GM20000 (cell line): ENCODE measurements around the gene NINJ1.

ENCODE experiments used
- DNase-seq: peaks from one replicate; pipeline ENCODE4 v3.0.0; 2012; ENCODE audit warnings: low spot score
- TF ChIP-seq, protein P1 (sequence below): IDR thresholded peaks from 2 replicates; pipeline ENCODE4 v1.5.1; 2012; ENCODE audit warnings: mild to moderate bottlenecking, control low read depth; ENCODE audit errors: extremely low read depth, missing control alignments

Gene NINJ1

DNA sequence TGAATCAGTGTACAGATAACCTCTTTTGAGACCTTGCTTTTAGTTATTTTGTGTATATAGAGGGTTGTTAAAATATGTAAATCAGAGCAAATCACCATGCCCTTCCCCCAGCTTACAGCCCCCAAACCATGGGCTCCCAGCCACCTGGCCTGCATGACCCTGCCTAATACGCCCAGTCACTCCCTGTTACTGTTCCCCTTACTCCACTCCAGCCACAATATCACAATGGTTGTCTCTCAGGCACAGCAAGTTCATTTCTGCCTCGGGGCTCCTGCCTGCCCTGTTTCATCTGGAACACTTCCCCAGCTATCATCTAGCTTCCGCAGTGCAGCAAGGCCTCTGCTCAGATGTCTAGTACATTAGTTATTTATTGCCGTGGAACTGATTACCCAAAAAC, 43.0 kb downstream of the NINJ1 start:
- DNase-seq: no peak
- TF ChIP-seq, protein P1, sequence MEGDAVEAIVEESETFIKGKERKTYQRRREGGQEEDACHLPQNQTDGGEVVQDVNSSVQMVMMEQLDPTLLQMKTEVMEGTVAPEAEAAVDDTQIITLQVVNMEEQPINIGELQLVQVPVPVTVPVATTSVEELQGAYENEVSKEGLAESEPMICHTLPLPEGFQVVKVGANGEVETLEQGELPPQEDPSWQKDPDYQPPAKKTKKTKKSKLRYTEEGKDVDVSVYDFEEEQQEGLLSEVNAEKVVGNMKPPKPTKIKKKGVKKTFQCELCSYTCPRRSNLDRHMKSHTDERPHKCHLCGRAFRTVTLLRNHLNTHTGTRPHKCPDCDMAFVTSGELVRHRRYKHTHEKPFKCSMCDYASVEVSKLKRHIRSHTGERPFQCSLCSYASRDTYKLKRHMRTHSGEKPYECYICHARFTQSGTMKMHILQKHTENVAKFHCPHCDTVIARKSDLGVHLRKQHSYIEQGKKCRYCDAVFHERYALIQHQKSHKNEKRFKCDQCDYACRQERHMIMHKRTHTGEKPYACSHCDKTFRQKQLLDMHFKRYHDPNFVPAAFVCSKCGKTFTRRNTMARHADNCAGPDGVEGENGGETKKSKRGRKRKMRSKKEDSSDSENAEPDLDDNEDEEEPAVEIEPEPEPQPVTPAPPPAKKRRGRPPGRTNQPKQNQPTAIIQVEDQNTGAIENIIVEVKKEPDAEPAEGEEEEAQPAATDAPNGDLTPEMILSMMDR: no peak

GRCh38 chr9:93090091-93090655, 43.9 kb downstream of the NINJ1 start:
- no peak for DNase-seq
- TF ChIP-seq, protein P1: no peak

GRCh38 chr9:93089481-93089991, 44.5 kb downstream of the NINJ1 start:
- no peak for DNase-seq
- TF ChIP-seq, protein P1: no peak

- TF ChIP-seq, protein P1: no peak
- DNase-seq: no peak
Measured at GRCh38 chr9:93089024-93089423, 45.0 kb downstream of the NINJ1 start.

GRCh38 chr9:93088656-93089015, 45.4 kb downstream of the NINJ1 start:
- TF ChIP-seq, protein P1: no peak
- no peak for DNase-seq

- TF ChIP-seq, protein P1: no peak
- no peak for DNase-seq
Measured at GRCh38 chr9:93087971-93088655, 45.9 kb downstream of the NINJ1 start.

DNA sequence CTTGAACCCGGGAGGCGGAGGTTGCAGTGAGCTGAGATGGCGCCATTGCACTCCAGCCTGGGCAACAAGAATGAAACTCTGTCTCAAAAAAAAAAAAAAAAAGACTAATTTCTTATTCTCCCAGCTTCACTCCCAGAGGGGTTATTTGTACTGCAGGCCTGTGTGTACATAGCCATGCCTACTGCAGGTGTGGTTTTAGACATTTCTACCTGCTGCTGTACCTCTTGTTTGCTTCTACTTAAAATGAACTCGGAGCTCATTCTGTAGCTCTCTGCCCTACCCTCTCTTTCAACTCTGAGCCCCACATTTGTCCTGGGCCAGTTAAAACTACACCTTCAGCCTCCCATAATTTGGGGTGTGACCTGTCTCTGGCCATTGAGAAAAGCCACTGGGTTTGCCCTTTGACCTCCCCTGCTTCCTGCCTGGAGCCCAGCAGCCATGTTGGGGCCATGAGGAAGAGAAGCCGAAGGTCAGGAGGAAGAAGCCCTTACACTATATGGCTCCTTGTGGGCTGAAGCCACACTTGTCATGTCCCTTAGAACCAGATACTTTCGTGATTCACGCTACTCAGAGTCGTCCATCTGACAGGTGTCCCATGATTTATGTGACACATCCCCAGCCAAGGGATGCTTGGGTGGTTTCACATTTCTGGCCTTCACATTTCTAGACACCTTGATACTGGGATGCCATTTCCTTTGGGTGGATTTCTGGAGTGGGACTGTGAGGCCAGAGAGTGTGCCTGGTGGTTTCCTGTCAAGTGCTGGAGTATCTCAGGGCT, 47.4 kb downstream of the NINJ1 start:
- DNase-seq: no peak
- TF ChIP-seq, protein P1: no peak
